Measurements from ENCODE around the gene MACROH2A2.
A peak's percentile ranks its signal among the peaks of the same experiment; 100 is the strongest.

The MACROH2A2 gene

GRCh38 chr10:70053218-70053840 is 683 bp downstream of the MACROH2A2 start:
- Mint-ChIP-seq H3K36me3 (ENCODE audit: low read depth) (peaks cover 9% of the 10 kb centered on the region), H3K27me3 (ENCODE audit: low read depth) (no peaks in the 10 kb centered on the region), H3K27ac (peak overlapping the region; percentile 99), H3K4me1 (peaks cover 34% of the 10 kb centered on the region), H3K9me3 (no peaks in the 10 kb centered on the region), H3K4me3 (peak overlapping the region; percentile 92 to 98 (median 95))
- no peak for TF ChIP-seq CTCF (IDR thresholded peaks at IDR 0.05; ENCODE audit: unreplicated experiment in 3 of 3)

- Mint-ChIP-seq H3K4me1 (peaks cover 30% of the 10 kb centered on the region), H3K27ac (peak overlapping the region; percentile 45 to 99 (median 96)), H3K36me3 (ENCODE audit: low read depth) (peaks cover 10% of the 10 kb centered on the region), H3K27me3 (ENCODE audit: low read depth) (no peaks in the 10 kb centered on the region), H3K9me3 (no peaks in the 10 kb centered on the region), H3K4me3 (peak overlapping the region; percentile 89 to 92 (median 90))
- peak; percentile 44 to 62 (median 54) for TF ChIP-seq CTCF (IDR thresholded peaks at IDR 0.05; ENCODE audit: unreplicated experiment in 3 of 3)
Observed at GRCh38 chr10:70053841-70054288, 1.2 kb downstream of the MACROH2A2 start.

GRCh38 chr10:70054902-70055301 is 2.3 kb downstream of the MACROH2A2 start:
- Mint-ChIP-seq H3K36me3 (ENCODE audit: low read depth) (peaks cover 10% of the 10 kb centered on the region), H3K4me3 (peak overlapping the region; percentile 89 to 92 (median 90)), H3K27ac (peak overlapping the region; percentile 45 to 99 (median 96)), H3K4me1 (peaks cover 24% of the 10 kb centered on the region), H3K27me3 (ENCODE audit: low read depth) (no peaks in the 10 kb centered on the region), H3K9me3 (no peaks in the 10 kb centered on the region)
- no peak for TF ChIP-seq CTCF (IDR thresholded peaks at IDR 0.05; ENCODE audit: unreplicated experiment in 3 of 3)

GRCh38 chr10:70055550-70055949 is 2.9 kb downstream of the MACROH2A2 start:
- H3K27me3 Mint-ChIP-seq (ENCODE audit: low read depth), result no peaks in the 10 kb centered on the region
- no peaks in the 10 kb centered on the region for H3K9me3 Mint-ChIP-seq
- H3K4me1 Mint-ChIP-seq, result peaks cover 24% of the 10 kb centered on the region
- TF ChIP-seq CTCF (IDR thresholded peaks at IDR 0.05; ENCODE audit: unreplicated experiment in 3 of 3), result no peak
- peak overlapping the region; percentile 45 to 99 (median 96) for H3K27ac Mint-ChIP-seq
- H3K36me3 Mint-ChIP-seq (ENCODE audit: low read depth), result peaks cover 10% of the 10 kb centered on the region
- peak overlapping the region; percentile 89 to 92 (median 90) for H3K4me3 Mint-ChIP-seq

- Mint-ChIP-seq H3K36me3 (ENCODE audit: low read depth) (peaks cover 10% of the 10 kb centered on the region), H3K27ac (no peak overlapping the region), H3K9me3 (no peaks in the 10 kb centered on the region)
Observed at GRCh38 chr10:70057306-70057705, 4.7 kb downstream of the MACROH2A2 start.

More at GRCh38 chr10:70057306-70057705, 4.7 kb downstream of the MACROH2A2 start:
- Mint-ChIP-seq H3K4me1 (peaks cover 17% of the 10 kb centered on the region), H3K4me3 (no peak overlapping the region), H3K27me3 (ENCODE audit: low read depth) (no peaks in the 10 kb centered on the region)
- TF ChIP-seq CTCF (IDR thresholded peaks at IDR 0.05; ENCODE audit: unreplicated experiment in 3 of 3), result no peak
